ENCODE data around the gene PCDHGA7. TPM values are rescaled to one million over a fixed set of nuclear protein-coding genes. Genes with fewer than 3 reads are reported as not detected.

Gene PCDHGA7
- total RNA-seq, 4 donors from 2014 or later: 2.0 to 8.6 (median 3.2) TPM

DNA sequence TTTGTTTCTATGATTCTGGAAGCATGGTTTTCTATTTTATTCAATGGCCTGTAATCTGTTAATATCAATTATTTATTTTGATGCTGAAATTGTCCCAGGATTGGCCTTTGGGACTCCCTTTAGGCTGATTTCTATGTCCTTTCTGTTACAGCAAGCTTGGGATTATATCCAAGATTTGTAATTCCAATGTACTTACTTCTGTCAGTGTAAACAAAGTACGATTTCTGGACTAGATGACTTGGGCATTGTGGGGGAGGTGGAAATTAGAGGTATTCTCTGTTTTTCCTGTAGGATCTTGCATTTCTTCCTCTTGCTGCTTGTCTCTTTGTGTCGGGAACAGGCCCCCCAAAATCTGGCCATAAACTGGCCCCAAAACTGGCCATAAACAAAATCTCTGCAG is 51.5 kb downstream of the PCDHGA7 start:
- no peak overlapping the region for H3K27ac ChIP-seq
- H3K27me3 ChIP-seq: no peaks in the 10 kb centered on the region
- intact Hi-C loops (cut with DNase I; ENCODE audit: low total_unique reads): no loop called here
- TF ChIP-seq CTCF (IDR thresholded peaks at IDR 0.05) (no peak), POLR2A (IDR thresholded peaks at IDR 0.05) (no peak), EP300 (IDR thresholded peaks at IDR 0.05; ENCODE audit: low read depth) (no peak), POLR2AphosphoS5 (IDR thresholded peaks at IDR 0.05) (no peak)
- no peaks in the 10 kb centered on the region for H3K4me1 ChIP-seq
- no peak for DNase-seq
- in situ Hi-C loops (cut with MboI; ENCODE audit: low pct_ligation_motif_present in 1 of 4, low pct_unique_long_range_greater_than_20kb in 1 of 4, low sequenced_read_pairs in 3 of 4): no loop called here
- H3K9me3 ChIP-seq: peaks cover 65 to 83% of the 10 kb centered on the region in 2 donors
- H3K36me3 ChIP-seq: no peaks in the 10 kb centered on the region
- 74% methylated on average over 2 of the region's 2 CpGs for WGBS, 2 donors (ENCODE audit: low coverage in 1 of 2)
- no peak overlapping the region for H3K4me3 ChIP-seq

Other genes starting within 250 kb of the PCDHGA7 start
- gene PCDHB5, start 247.5 kb upstream of the PCDHGA7 start, total RNA-seq: 1 to 10 TPM in 3 of 4 donors, not detected in 1; 1.1 to 3.0 (median 1.3) TPM
- gene PCDHB6, start 232.7 kb upstream of the PCDHGA7 start, total RNA-seq: under 1 TPM in 2 of 4 donors, not detected in 2; 0.14 to 0.32 TPM
- 1 to 10 TPM in 1 of 4 donors, under 1 TPM in 3; 0.37 to 1.6 (median 0.67) TPM for gene PCDHB7, start 210.1 kb upstream of the PCDHGA7 start, total RNA-seq
- under 1 TPM in 2 of 4 donors, not detected in 2; 0.14 to 0.16 TPM for gene PCDHB8, start 205.0 kb upstream of the PCDHGA7 start, total RNA-seq
- 1 to 10 TPM in 1 of 4 donors, under 1 TPM in 3; 0.20 to 1.6 (median 0.65) TPM for gene PCDHB16, start 200.4 kb upstream of the PCDHGA7 start, total RNA-seq
- 1 to 10 TPM in 1 of 4 donors, under 1 TPM in 2, not detected in 1; 0.40 to 1.6 (median 0.64) TPM for gene PCDHB9, start 195.6 kb upstream of the PCDHGA7 start, total RNA-seq
- 1 to 10 TPM in 1 of 4 donors, under 1 TPM in 2, not detected in 1; 0.68 to 1.1 (median 0.79) TPM for gene PCDHB10, start 190.4 kb upstream of the PCDHGA7 start, total RNA-seq
- gene PCDHB11, start 183.1 kb upstream of the PCDHGA7 start, total RNA-seq: 1 to 10 TPM in 1 of 4 donors, under 1 TPM in 3; 0.20 to 1.5 (median 0.61) TPM
- 1 to 10 TPM in 2 of 4 donors, under 1 TPM in 2; 0.40 to 1.9 (median 1.1) TPM for gene PCDHB12, start 174.0 kb upstream of the PCDHGA7 start, total RNA-seq
- 1 to 10 TPM; 1.8 to 4.1 (median 2.5) TPM for gene PCDHB13, start 168.8 kb upstream of the PCDHGA7 start, total RNA-seq
- 1 to 10 TPM; 1.4 to 3.3 (median 2.8) TPM for gene PCDHB14, start 159.4 kb upstream of the PCDHGA7 start, total RNA-seq
- 1 to 10 TPM in 3 of 4 donors, under 1 TPM in 1; 0.75 to 5.6 (median 1.1) TPM for gene PCDHB15, start 137.3 kb upstream of the PCDHGA7 start, total RNA-seq
- 1 to 10 TPM in 2 of 4 donors, not detected in 2; 1.4 to 1.8 TPM for gene SLC25A2, start 78.7 kb upstream of the PCDHGA7 start, total RNA-seq
- gene TAF7, start 62.0 kb upstream of the PCDHGA7 start, total RNA-seq: 10 to 100 TPM; 41.9 to 62.5 (median 50.3) TPM
- gene PCDHGA1, start 52.2 kb upstream of the PCDHGA7 start, total RNA-seq: under 1 TPM in 2 of 4 donors, not detected in 2; 0.55 to 0.64 TPM
- 1 to 10 TPM in 3 of 4 donors, under 1 TPM in 1; 0.68 to 1.9 (median 1.6) TPM for gene PCDHGA2, start 44.0 kb upstream of the PCDHGA7 start, total RNA-seq
- 1 to 10 TPM in 2 of 4 donors, under 1 TPM in 2; 0.55 to 4.9 (median 1.1) TPM for gene PCDHGA3, start 38.9 kb upstream of the PCDHGA7 start, total RNA-seq
- gene PCDHGB1, start 32.6 kb upstream of the PCDHGA7 start, total RNA-seq: 10 to 100 TPM in 1 of 4 donors, 1 to 10 TPM in 2, under 1 TPM in 1; 0.96 to 10.5 (median 3.4) TPM
- 10 to 100 TPM in 1 of 4 donors, 1 to 10 TPM in 2, not detected in 1; 1.4 to 18.0 (median 1.6) TPM for gene PCDHGA4, start 27.7 kb upstream of the PCDHGA7 start, total RNA-seq
- 10 to 100 TPM in 1 of 4 donors, 1 to 10 TPM in 3; 2.1 to 12.7 (median 3.2) TPM for gene PCDHGB2, start 22.7 kb upstream of the PCDHGA7 start, total RNA-seq
- 1 to 10 TPM in 3 of 4 donors, not detected in 1; 2.5 to 4.1 (median 3.4) TPM for gene PCDHGA5, start 18.6 kb upstream of the PCDHGA7 start, total RNA-seq
- 1 to 10 TPM; 1.4 to 3.8 (median 2.6) TPM for gene PCDHGB3, start 12.5 kb upstream of the PCDHGA7 start, total RNA-seq
- gene PCDHGA6, start 8.9 kb upstream of the PCDHGA7 start, total RNA-seq: 1 to 10 TPM; 2.4 to 7.5 (median 3.7) TPM
- 1 to 10 TPM in 2 of 4 donors, under 1 TPM in 2; 0.40 to 4.4 (median 2.4) TPM for gene PCDHGB4, start 5.0 kb downstream of the PCDHGA7 start, total RNA-seq
- gene PCDHGA8, start 9.9 kb downstream of the PCDHGA7 start, total RNA-seq: 10 to 100 TPM in 1 of 4 donors, 1 to 10 TPM in 3; 1.5 to 11.5 (median 2.5) TPM
- 10 to 100 TPM in 2 of 4 donors, 1 to 10 TPM in 2; 5.3 to 23.3 (median 9.2) TPM for gene PCDHGB5, start 15.2 kb downstream of the PCDHGA7 start, total RNA-seq
- 1 to 10 TPM; 1.2 to 4.6 (median 3.4) TPM for gene PCDHGA9, start 20.0 kb downstream of the PCDHGA7 start, total RNA-seq
- 1 to 10 TPM; 1.9 to 5.9 (median 4.7) TPM for gene PCDHGB6, start 25.3 kb downstream of the PCDHGA7 start, total RNA-seq
- gene PCDHGA10, start 30.2 kb downstream of the PCDHGA7 start, total RNA-seq: 1 to 10 TPM; 4.0 to 6.5 (median 6.1) TPM
- 10 to 100 TPM in 1 of 4 donors, 1 to 10 TPM in 3; 7.0 to 10.1 (median 9.1) TPM for gene PCDHGB7, start 34.9 kb downstream of the PCDHGA7 start, total RNA-seq
- gene PCDHGA11, start 38.3 kb downstream of the PCDHGA7 start, total RNA-seq: 1 to 10 TPM; 2.6 to 5.8 (median 4.4) TPM
- 10 to 100 TPM in 1 of 4 donors, 1 to 10 TPM in 3; 1.6 to 14.2 (median 4.8) TPM for gene PCDHGA12, start 47.8 kb downstream of the PCDHGA7 start, total RNA-seq
- 10 to 100 TPM in 3 of 4 donors, 1 to 10 TPM in 1; 6.0 to 17.0 (median 13.6) TPM for gene PCDHGC3, start 93.2 kb downstream of the PCDHGA7 start, total RNA-seq
- 10 to 100 TPM in 1 of 4 donors, 1 to 10 TPM in 3; 1.8 to 26.5 (median 2.7) TPM for gene PCDHGC4, start 102.3 kb downstream of the PCDHGA7 start, total RNA-seq
- 1 to 10 TPM in 2 of 4 donors, under 1 TPM in 2; 0.20 to 2.5 (median 1.0) TPM for gene PCDHGC5, start 106.3 kb downstream of the PCDHGA7 start, total RNA-seq
- 100 to 1,000 TPM in 1 of 4 donors, 10 to 100 TPM in 3; 55.4 to 150 (median 91.4) TPM for gene DIAPH1, start 236.3 kb downstream of the PCDHGA7 start, total RNA-seq